Activated T-helper 9 cell treated with anti-CD3 and anti-CD28 coated beads, Interleukin-2, amount 50 U/mL, for 16 hours (primary cell): ENCODE measurements around the gene UTP3.
"Not testable (repeated sequence)": the region's sequence is repeated elsewhere in the genome, so short reads cannot be mapped to it uniquely, and the experiment has no call there.

Experiments
- DNase-seq: peaks from one replicate; pipeline ENCODE4 v3.0.0-alpha.2; 2020; ENCODE audit warnings: low read depth

UTP3 gene

GRCh38 chr4:70687821-70688794 lies at the start of gene UTP3:
Gene UTP3 (plus strand): TSS chr4:70688532. CDS start chr4:70688678, 146 bp downstream.
- DNase-seq = peak; percentile 89

- no peak for DNase-seq
Measured at GRCh38 chr4:70640192-70640591, 48.1 kb upstream of the UTP3 start.

- not testable (repeated sequence) for DNase-seq
Measured at GRCh38 chr4:70650741-70651140, 37.6 kb upstream of the UTP3 start.

- DNase-seq = no peak
Measured at GRCh38 chr4:70651864-70652506, 36.3 kb upstream of the UTP3 start.

- no peak for DNase-seq
Measured at GRCh38 chr4:70654605-70655011, 33.7 kb upstream of the UTP3 start.

GRCh38 chr4:70657326-70657725 lies 31.0 kb upstream of the UTP3 start:
- DNase-seq = no peak

GRCh38 chr4:70658418-70658817 lies 29.9 kb upstream of the UTP3 start:
- DNase-seq = no peak

- no peak for DNase-seq
Measured at GRCh38 chr4:70660106-70660505, 28.2 kb upstream of the UTP3 start.

- not testable (repeated sequence) for DNase-seq
Measured at GRCh38 chr4:70661309-70661922, 26.9 kb upstream of the UTP3 start.

GRCh38 chr4:70666369-70666768 lies 22.0 kb upstream of the UTP3 start, which contains the start of gene JCHAIN:
Gene JCHAIN (minus strand): TSS chr4:70666508. CDS start chr4:70666490, 18 bp downstream.
- DNase-seq = no peak

- no peak for DNase-seq
Measured at GRCh38 chr4:70667740-70668535, 20.4 kb upstream of the UTP3 start.

GRCh38 chr4:70670332-70671014 lies 17.9 kb upstream of the UTP3 start:
- no peak for DNase-seq

GRCh38 chr4:70671091-70671490 lies 17.2 kb upstream of the UTP3 start:
- DNase-seq = no peak

GRCh38 chr4:70674191-70674590 lies 14.1 kb upstream of the UTP3 start:
- DNase-seq = no peak

GRCh38 chr4:70674731-70675130 lies 13.6 kb upstream of the UTP3 start:
- no peak for DNase-seq

GRCh38 chr4:70676554-70677090 lies 11.7 kb upstream of the UTP3 start:
- no peak for DNase-seq

- DNase-seq = no peak
Measured at GRCh38 chr4:70678383-70678999, 9.8 kb upstream of the UTP3 start.

- DNase-seq = no peak
Measured at GRCh38 chr4:70680934-70681333, 7.4 kb upstream of the UTP3 start.

- DNase-seq = no peak
Measured at GRCh38 chr4:70681704-70682103, 6.6 kb upstream of the UTP3 start.

- DNase-seq = not testable (repeated sequence)
Measured at GRCh38 chr4:70682142-70682541, 6.2 kb upstream of the UTP3 start.
